GM18873 (cell line): Measurements from ENCODE around the gene YES1.
"Not testable (repeated sequence)": the region's sequence is repeated elsewhere in the genome, so short reads cannot be mapped to it uniquely, and the experiment has no call there.

Experiments
- ATAC-seq: cut with Tn5 transposase; IDR thresholded peaks from one replicate; pipeline ENCODE4 v1.9.1; 2021; ENCODE audit warnings: mild to moderate bottlenecking, moderate library complexity, moderate number of reproducible peaks; ENCODE audit not compliant: unreplicated experiment, low FRiP score

The YES1 gene

GRCh38 chr18:825891-826585, 14.0 kb upstream of the YES1 start:
- ATAC-seq, result no peak

- ATAC-seq, result no peak
Observed at GRCh38 chr18:824179-824578, 12.1 kb upstream of the YES1 start.

GRCh38 chr18:820591-821165, 8.6 kb upstream of the YES1 start:
- no peak for ATAC-seq

GRCh38 chr18:816869-817268, 4.8 kb upstream of the YES1 start:
- no peak for ATAC-seq

- ATAC-seq, result no peak
Observed at GRCh38 chr18:816088-816653, 4.1 kb upstream of the YES1 start.

- no peak for ATAC-seq
Observed at GRCh38 chr18:815353-815752, 3.3 kb upstream of the YES1 start.

GRCh38 chr18:814300-815084, 2.5 kb upstream of the YES1 start:
- ATAC-seq, result no peak

GRCh38 chr18:813172-814071, 1.4 kb upstream of the YES1 start:
- no peak for ATAC-seq

- no peak for ATAC-seq
Observed at GRCh38 chr18:812376-813171, 532 bp upstream of the YES1 start.

GRCh38 chr18:811182-811891, 705 bp downstream of the YES1 start:
- ATAC-seq, result no peak

GRCh38 chr18:809985-810642, 1.9 kb downstream of the YES1 start:
- no peak for ATAC-seq

GRCh38 chr18:809228-809627, 2.8 kb downstream of the YES1 start:
- not testable (repeated sequence) for ATAC-seq

- ATAC-seq, result no peak
Observed at GRCh38 chr18:808502-808901, 3.5 kb downstream of the YES1 start.

- no peak for ATAC-seq
Observed at GRCh38 chr18:808086-808485, 4.0 kb downstream of the YES1 start.

- ATAC-seq, result peak; percentile 29
Observed at GRCh38 chr18:805755-806110, 6.3 kb downstream of the YES1 start.

GRCh38 chr18:805008-805754, 6.9 kb downstream of the YES1 start:
- ATAC-seq, result peak; percentile 21

GRCh38 chr18:801137-801536, 10.9 kb downstream of the YES1 start:
- ATAC-seq, result no peak

GRCh38 chr18:799943-800342, 12.1 kb downstream of the YES1 start:
- no peak for ATAC-seq
